K562 (cell line): Measurements from ENCODE around the gene TMEM59. TPM values are rescaled to one million over a fixed set of nuclear protein-coding genes. Genes with fewer than 3 reads are reported as not detected.

ENCODE experiments used
- ATAC-seq: fragments of 200-7000 bp; cut with Tn5 transposase; 3 replicates; pipeline ENCODE4 v1.9.1; 2020; ENCODE audit warnings: moderate library complexity
- BruUV-seq: library from RNA; stranded (reverse); fragments of 400-500 nt; replicated peaks from 2 replicates; lab custom pipeline; 2021; lab: Mats Ljungman, UMichigan
- CTCF ChIA-PET: fragments of 300-600 bp; formaldehyde crosslinking; extraction: SDS; loops from one replicate; lab custom pipeline; 2021; ENCODE audit warnings: low intra/inter-chr PET ratio; lab: Yijun Ruan, JAX
- POLR2A ChIA-PET: fragments of 300-600, 350-650 bp; sonication (Branson Sonifier 250); formaldehyde crosslinking; extraction: SDS; loops from one replicate; lab custom pipeline; 2021; ENCODE audit warnings: antibody characterized with exemption, inconsistent platforms; lab: Yijun Ruan, JAX
- DNase-seq, 4 experiments: peaks; one replicate each; pipeline versions ENCODE4 v3.0.0 to v3.0.0-alpha.2; 2011 to 2018; ENCODE audit warnings: low spot score in 3 of 4, mixed read lengths in 3 of 4; ENCODE audit errors: extremely low read depth in 1 of 4
- FAIRE-seq: peaks from 2 replicates; lab custom pipeline; 2011; peaks lifted over from hg19 to GRCh38; lab: Jason Lieb, UNC
- H2AFZ ChIP-seq: 2 replicates; pipeline ENCODE4 v1.6.0; 2011; ENCODE audit warnings: low read depth, low read length, control low read depth, inconsistent platforms
- H3K27ac ChIP-seq: fragments of 200-600 bp; 3 replicates; pipeline ENCODE4 v1.8.0; 2011; ENCODE audit warnings: low read depth, mild to moderate bottlenecking, control low read depth, inconsistent platforms, low read length, moderate library complexity, mixed read lengths; ENCODE audit errors: extremely low read depth
- H3K27me3 ChIP-seq, 2 experiments: fragments of 300-600 bp in 1 of 2; 2 replicates in 1 of 2; 3 replicates in 1 of 2; pipeline versions ENCODE4 v1.6.0 to v1.8.0; 2011; ENCODE audit warnings: inconsistent platforms in 2 of 2, low read length in 2 of 2, mild to moderate bottlenecking in 1 of 2, mixed read lengths in 1 of 2, moderate library complexity in 1 of 2; ENCODE audit not compliant: control insufficient read depth in 2 of 2, insufficient read depth in 2 of 2
- H3K36me3 ChIP-seq: fragments of 300-600 bp; 3 replicates; pipeline ENCODE4 v1.8.0; 2011; ENCODE audit warnings: mild to moderate bottlenecking, low read length, inconsistent platforms; ENCODE audit not compliant: control insufficient read depth, insufficient read depth
- H3K4me1 ChIP-seq, 2 experiments: fragments of 200-600 bp in 1 of 2; replicated peaks in 1 of 2; 2 replicates in 1 of 2; 3 replicates in 1 of 2; pipeline versions ENCODE4 v1.5.1 to v1.8.0; 2011; ENCODE audit warnings: inconsistent platforms in 2 of 2, low read length in 2 of 2, mild to moderate bottlenecking in 1 of 2, mixed read lengths in 1 of 2, moderate library complexity in 1 of 2; ENCODE audit not compliant: control insufficient read depth in 2 of 2, insufficient read depth in 2 of 2
- H3K4me2 ChIP-seq: 2 replicates; pipeline ENCODE4 v1.6.1; 2011; ENCODE audit warnings: low read length, control low read depth, inconsistent platforms, mixed read lengths; ENCODE audit not compliant: insufficient read depth
- H3K4me3 ChIP-seq: fragments of 200-600 bp; sonication (generic), shearing (Covaris generic); 2 replicates; pipeline ENCODE4 v1.5.1; 2016; ENCODE audit warnings: control low read depth, inconsistent platforms
- H3K79me2 ChIP-seq: fragments of 200-600 bp; 3 replicates; pipeline ENCODE4 v1.8.0; 2011; ENCODE audit warnings: low read length, inconsistent platforms; ENCODE audit not compliant: control insufficient read depth, insufficient read depth
- H3K9ac ChIP-seq, 2 experiments: 2 replicates each; pipeline versions ENCODE4 v1.6.0 to v1.6.1; 2011; ENCODE audit warnings: low read depth in 2 of 2, low read length in 2 of 2, control low read depth in 1 of 2, inconsistent platforms in 1 of 2, mild to moderate bottlenecking in 1 of 2, mixed read lengths in 1 of 2; ENCODE audit not compliant: insufficient read depth in 1 of 2
- H3K9me1 ChIP-seq: one replicate; pipeline ENCODE4 v1.6.0; 2011; ENCODE audit warnings: inconsistent platforms, mild to moderate bottlenecking, low read length, moderate library complexity; ENCODE audit not compliant: control insufficient read depth, insufficient read depth
- H3K9me3 ChIP-seq: replicated peaks from 2 replicates; pipeline ENCODE4 v1.5.1; 2011; ENCODE audit warnings: low read depth, low read length, inconsistent platforms; ENCODE audit not compliant: control insufficient read depth, insufficient read depth
- H4K20me1 ChIP-seq: replicated peaks from 2 replicates; pipeline ENCODE4 v1.6.1; 2011; ENCODE audit warnings: low read length, inconsistent platforms, mixed read lengths; ENCODE audit not compliant: control insufficient read depth, insufficient read depth
- DNMT1 ChIP-seq: fragments of 450-650 bp; IDR thresholded peaks from 2 replicates; pipeline ENCODE4 v1.6.1; 2016; ENCODE audit warnings: antibody characterized with exemption, mild to moderate bottlenecking
- FOXP1 ChIP-seq: sonication (generic); formaldehyde crosslinking; IDR thresholded peaks from 2 replicates; pipeline ENCODE4 v1.8.0; 2022; ENCODE audit warnings: mild to moderate bottlenecking, missing genetic modification reagents
- HDAC1 ChIP-seq, 2 experiments: fragments of 450-650 bp; IDR thresholded peaks; 2 replicates each; pipeline ENCODE4 v1.6.1; 2016 to 2017; ENCODE audit warnings: inconsistent platforms in 1 of 2, mild to moderate bottlenecking in 1 of 2, moderate library complexity in 1 of 2
- KDM4B ChIP-seq, 2 experiments: fragments of 450-650 bp in 1 of 2; sonication (generic) in 1 of 2; IDR thresholded peaks; 2 replicates each; pipeline ENCODE4 v1.6.1; 2016 to 2017; ENCODE audit warnings: borderline replicate concordance in 2 of 2, antibody characterized with exemption in 1 of 2, low read depth in 1 of 2, mild to moderate bottlenecking in 1 of 2
- RAD51 ChIP-seq: fragments of 450-650 bp; IDR thresholded peaks from 2 replicates; pipeline ENCODE4 v1.7.1; 2016; ENCODE audit warnings: low read depth, mild to moderate bottlenecking, borderline replicate concordance
- SIRT6 ChIP-seq: IDR thresholded peaks from one replicate; pipeline ENCODE4 v1.6.1; 2012; ENCODE audit warnings: low read depth, mild to moderate bottlenecking, control low read depth, inconsistent platforms, low read length, moderate library complexity
- TGIF2 ChIP-seq: sonication (generic); formaldehyde crosslinking; IDR thresholded peaks from 2 replicates; pipeline ENCODE4 v1.8.1; 2022; ENCODE audit warnings: mild to moderate bottlenecking, missing genetic modification reagents, moderate library complexity
- ZBTB43 ChIP-seq: sonication (generic); formaldehyde crosslinking; IDR thresholded peaks from 2 replicates; pipeline ENCODE4 v1.8.0; 2023; ENCODE audit warnings: mild to moderate bottlenecking, missing genetic modification reagents
- ZNF232 ChIP-seq: sonication (generic); formaldehyde crosslinking; IDR thresholded peaks from 2 replicates; pipeline ENCODE4 v1.8.0; 2022; ENCODE audit warnings: mild to moderate bottlenecking, missing genetic modification reagents
- ZNF57 ChIP-seq: fragments of 450-650 bp; formaldehyde crosslinking; IDR thresholded peaks from 2 replicates; pipeline ENCODE4 v1.4.0; 2020; ENCODE audit warnings: mild to moderate bottlenecking, moderate library complexity
- WGBS: fragments of 100-300 bp; shearing (Covaris generic); methylation state at CpG from one replicate; pipeline ENCODE4 v1.1.6; 2016; ENCODE audit warnings: low coverage, mixed read lengths; ENCODE audit not compliant: insufficient coverage; ENCODE audit errors: missing lambda C conversion rate; 5-methylcytosine and 5-hydroxymethylcytosine counted together
- in situ Hi-C: fragments of 300-500 bp; cut with MboI; formaldehyde crosslinking; loops from 4 replicates; pipeline ENCODE4 v1.15.0; 2018; ENCODE audit warnings: inconsistent platforms, mixed read lengths
- intact Hi-C: fragments of 100-400 bp; cut with micrococcal nuclease; formaldehyde crosslinking; loops from 2 replicates; pipeline ENCODE4 v1.14.2; 2022
- polyA plus RNA-seq, 8 experiments: library from polyadenylated mRNA; depleted of rRNA in 4 of 8; stranded (reverse) in 5 of 8; unstranded in 3 of 8; fragments of >200 nt; fragmentation: Nextera tagmentation in 2 of 8; fragmentation: Illumina TruSeq in 1 of 8; extraction: Ambion mirVana in 2 of 8; extraction: Trizol in 1 of 8; gene quantifications; 2 replicates each; pipeline versions ENCODE4 v1.2.1 to v1.2.3, GENCODE V29; 2011 to 2014; ENCODE audit warnings: inconsistent platforms in 1 of 8, missing spikeins in 1 of 8
- total RNA-seq, 7 experiments: library from RNA; depleted of rRNA in 6 of 7; stranded (reverse); fragments of >200 nt in 6 of 7; fragmentation: Illumina TruSeq in 2 of 7; extraction: Trizol in 2 of 7; gene quantifications; 2 replicates each; pipeline versions ENCODE4 v1.2.1 to v1.2.3, GENCODE V29; 2011 to 2021; ENCODE audit warnings: low replicate concordance in 1 of 7
- TF ChIP-seq, protein P1 (sequence below): sonication (generic); formaldehyde crosslinking; IDR thresholded peaks from 2 replicates; pipeline ENCODE4 v1.8.1; 2022; ENCODE audit warnings: missing genetic modification reagents
- TF ChIP-seq, protein P2 (sequence below), 2 experiments: fragments of 450-650 bp in 1 of 2; IDR thresholded peaks; 2 replicates each; pipeline ENCODE4 v1.6.1; 2011 to 2017; ENCODE audit warnings: low read depth in 2 of 2, antibody characterized with exemption in 1 of 2, borderline replicate concordance in 1 of 2, low read length in 1 of 2, mild to moderate bottlenecking in 1 of 2, mixed read lengths in 1 of 2; ENCODE audit not compliant: control insufficient read depth in 1 of 2
- TF ChIP-seq, protein P3 (sequence below): fragments of 250-450 bp; sonication (Bioruptor Pico); IDR thresholded peaks from 2 replicates; pipeline ENCODE4 v1.4.0; 2020; ENCODE audit warnings: mild to moderate bottlenecking

The TMEM59 gene
- total and polyA plus RNA-seq, 9 of the 15 experiments (the other 6 are each of a cell fraction or from before 2014, with no cell fraction given): 93.1 to 316 (median 151) TPM

DNA sequence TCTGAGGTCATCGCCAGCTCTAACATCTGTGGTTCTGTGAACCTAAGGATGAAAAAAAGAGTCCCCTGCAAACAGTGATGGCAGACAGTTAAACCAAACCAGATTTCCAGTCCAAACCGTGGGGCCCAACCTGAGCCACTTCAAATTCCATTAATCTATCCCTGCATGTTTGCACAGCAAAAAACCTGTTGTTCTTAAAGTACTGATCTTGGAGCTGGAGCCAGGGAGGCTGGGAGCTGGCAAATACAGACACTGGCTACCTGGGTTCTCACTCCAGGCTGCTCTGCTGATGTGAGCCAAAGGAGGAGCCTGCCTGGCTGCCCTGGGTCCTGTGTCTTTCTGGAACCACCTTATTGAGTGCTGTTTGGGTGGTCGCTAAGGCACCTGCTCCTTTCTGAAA, 51.4 kb downstream of the TMEM59 start:
- intact Hi-C loops: no loop called here
- Histone ChIP-seq H3K4me2 (no peak overlapping the region), H4K20me1 (no peaks in the 10 kb centered on the region), H2AFZ (no peak overlapping the region), H3K27ac (no peak overlapping the region), H3K27me3 (peaks cover 17 to 28% of the 10 kb centered on the region in 2 experiments; a peak in 4 of 5 replicates), H3K9me3 (peaks cover 7% of the 10 kb centered on the region; the same call in 1 of the 2 replicates), H3K79me2 (no peaks in the 10 kb centered on the region), H3K36me3 (no peaks in the 10 kb centered on the region), H3K4me1 (peaks cover 0 to 4% of the 10 kb centered on the region in 2 experiments; a peak in 1 of 5 replicates), H3K4me3 (no peak overlapping the region), H3K9ac (no peak overlapping the region), H3K9me1 (no peaks in the 10 kb centered on the region)
- no peak for ATAC-seq
- POLR2A ChIA-PET: interaction anchor here (0.7 to 1.0 kb wide), 2 partner anchors 10 to 17 kb away, joined by 3 to 4 read pairs; no protein-coding TSS in a partner anchor
- TF ChIP-seq, protein P1, sequence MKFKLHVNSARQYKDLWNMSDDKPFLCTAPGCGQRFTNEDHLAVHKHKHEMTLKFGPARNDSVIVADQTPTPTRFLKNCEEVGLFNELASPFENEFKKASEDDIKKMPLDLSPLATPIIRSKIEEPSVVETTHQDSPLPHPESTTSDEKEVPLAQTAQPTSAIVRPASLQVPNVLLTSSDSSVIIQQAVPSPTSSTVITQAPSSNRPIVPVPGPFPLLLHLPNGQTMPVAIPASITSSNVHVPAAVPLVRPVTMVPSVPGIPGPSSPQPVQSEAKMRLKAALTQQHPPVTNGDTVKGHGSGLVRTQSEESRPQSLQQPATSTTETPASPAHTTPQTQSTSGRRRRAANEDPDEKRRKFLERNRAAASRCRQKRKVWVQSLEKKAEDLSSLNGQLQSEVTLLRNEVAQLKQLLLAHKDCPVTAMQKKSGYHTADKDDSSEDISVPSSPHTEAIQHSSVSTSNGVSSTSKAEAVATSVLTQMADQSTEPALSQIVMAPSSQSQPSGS (CRISPR knock-in tag): no peak
- TF ChIP-seq KDM4B (IDR thresholded peaks at IDR 0.05; ENCODE audit: borderline replicate concordance in 2 of 2, low read depth in 1 of 2): no peak
- no peak for TF ChIP-seq ZNF232 (CRISPR knock-in tag)
- TF ChIP-seq HDAC1 (IDR thresholded peaks at IDR 0.05): no peak
- TF ChIP-seq, protein P2, sequence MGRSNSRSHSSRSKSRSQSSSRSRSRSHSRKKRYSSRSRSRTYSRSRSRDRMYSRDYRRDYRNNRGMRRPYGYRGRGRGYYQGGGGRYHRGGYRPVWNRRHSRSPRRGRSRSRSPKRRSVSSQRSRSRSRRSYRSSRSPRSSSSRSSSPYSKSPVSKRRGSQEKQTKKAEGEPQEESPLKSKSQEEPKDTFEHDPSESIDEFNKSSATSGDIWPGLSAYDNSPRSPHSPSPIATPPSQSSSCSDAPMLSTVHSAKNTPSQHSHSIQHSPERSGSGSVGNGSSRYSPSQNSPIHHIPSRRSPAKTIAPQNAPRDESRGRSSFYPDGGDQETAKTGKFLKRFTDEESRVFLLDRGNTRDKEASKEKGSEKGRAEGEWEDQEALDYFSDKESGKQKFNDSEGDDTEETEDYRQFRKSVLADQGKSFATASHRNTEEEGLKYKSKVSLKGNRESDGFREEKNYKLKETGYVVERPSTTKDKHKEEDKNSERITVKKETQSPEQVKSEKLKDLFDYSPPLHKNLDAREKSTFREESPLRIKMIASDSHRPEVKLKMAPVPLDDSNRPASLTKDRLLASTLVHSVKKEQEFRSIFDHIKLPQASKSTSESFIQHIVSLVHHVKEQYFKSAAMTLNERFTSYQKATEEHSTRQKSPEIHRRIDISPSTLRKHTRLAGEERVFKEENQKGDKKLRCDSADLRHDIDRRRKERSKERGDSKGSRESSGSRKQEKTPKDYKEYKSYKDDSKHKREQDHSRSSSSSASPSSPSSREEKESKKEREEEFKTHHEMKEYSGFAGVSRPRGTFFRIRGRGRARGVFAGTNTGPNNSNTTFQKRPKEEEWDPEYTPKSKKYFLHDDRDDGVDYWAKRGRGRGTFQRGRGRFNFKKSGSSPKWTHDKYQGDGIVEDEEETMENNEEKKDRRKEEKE (IDR thresholded peaks at IDR 0.05; ENCODE audit: borderline replicate concordance in 1 of 2, control insufficient read depth in 1 of 2, low read depth in 2 of 2, low read length in 1 of 2): no peak
- TF ChIP-seq FOXP1 (CRISPR knock-in tag): no peak
- TF ChIP-seq ZBTB43 (CRISPR knock-in tag): no peak
- TF ChIP-seq DNMT1: no peak
- no peak for TF ChIP-seq TGIF2
- no peak for TF ChIP-seq SIRT6
- TF ChIP-seq ZNF57 (CRISPR knock-in tag): no peak
- TF ChIP-seq, protein P3, sequence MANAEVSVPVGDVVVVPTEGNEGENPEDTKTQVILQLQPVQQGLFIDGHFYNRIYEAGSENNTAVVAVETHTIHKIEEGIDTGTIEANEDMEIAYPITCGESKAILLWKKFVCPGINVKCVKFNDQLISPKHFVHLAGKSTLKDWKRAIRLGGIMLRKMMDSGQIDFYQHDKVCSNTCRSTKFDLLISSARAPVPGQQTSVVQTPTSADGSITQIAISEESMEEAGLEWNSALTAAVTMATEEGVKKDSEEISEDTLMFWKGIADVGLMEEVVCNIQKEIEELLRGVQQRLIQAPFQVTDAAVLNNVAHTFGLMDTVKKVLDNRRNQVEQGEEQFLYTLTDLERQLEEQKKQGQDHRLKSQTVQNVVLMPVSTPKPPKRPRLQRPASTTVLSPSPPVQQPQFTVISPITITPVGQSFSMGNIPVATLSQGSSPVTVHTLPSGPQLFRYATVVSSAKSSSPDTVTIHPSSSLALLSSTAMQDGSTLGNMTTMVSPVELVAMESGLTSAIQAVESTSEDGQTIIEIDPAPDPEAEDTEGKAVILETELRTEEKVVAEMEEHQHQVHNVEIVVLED: no peak
- TF ChIP-seq RAD51: no peak
- no TSS peak for BruUV-seq
- FAIRE-seq: no peak
- no peak for DNase-seq
- in situ Hi-C loops: no loop called here
- CTCF ChIA-PET: no interaction called here
- WGBS: 2% methylated on average over 3 of the region's 3 CpGs
